HG03439 (cell line): ENCODE results near the gene HDAC11.
"Not testable (repeated sequence)": the region's sequence is repeated elsewhere in the genome, so short reads cannot be mapped to it uniquely, and the experiment has no call there.

Source experiments
- ATAC-seq: cut with Tn5 transposase; IDR thresholded peaks from one replicate; pipeline ENCODE4 v1.9.1; 2021; ENCODE audit warnings: mild to moderate bottlenecking, moderate library complexity; ENCODE audit not compliant: unreplicated experiment

Gene HDAC11

DNA sequence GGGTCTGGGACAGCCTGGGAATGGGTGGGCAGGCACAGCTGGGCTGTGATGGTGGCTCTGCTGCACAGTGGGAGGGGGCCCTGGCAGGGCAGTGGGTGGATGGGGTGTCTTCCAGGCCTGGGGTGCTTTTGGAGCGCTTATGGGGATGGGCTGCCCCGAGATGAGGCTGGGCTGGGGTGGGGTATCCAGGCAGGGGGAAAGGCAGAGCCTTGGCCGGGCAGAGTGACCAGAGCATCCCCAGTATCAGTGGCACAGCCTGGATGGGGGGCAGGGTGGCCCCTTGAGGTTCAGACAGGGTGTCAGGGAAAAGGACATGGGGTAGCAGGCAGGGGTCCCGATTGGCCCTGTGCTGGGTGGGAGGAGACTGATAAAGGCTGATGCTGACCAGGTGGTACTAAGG, 26.6 kb downstream of the HDAC11 start:
- no peak for ATAC-seq

DNA sequence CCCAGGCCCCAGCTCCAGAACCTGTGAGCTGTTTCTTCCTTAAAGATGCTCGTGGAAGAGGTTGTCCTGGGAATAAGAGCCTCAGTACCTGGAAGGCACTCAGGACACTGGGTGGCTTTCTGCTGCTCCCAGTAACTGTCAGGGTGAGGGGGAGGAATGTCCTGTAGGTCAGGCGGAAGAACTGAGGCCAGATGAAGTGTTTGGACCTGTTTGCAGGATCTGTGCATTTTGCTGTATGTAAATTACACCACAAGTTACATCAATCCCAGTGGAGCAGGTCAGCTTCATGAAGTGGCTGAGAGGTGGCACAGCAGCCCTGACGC, 27.1 kb downstream of the HDAC11 start:
- no peak for ATAC-seq

DNA sequence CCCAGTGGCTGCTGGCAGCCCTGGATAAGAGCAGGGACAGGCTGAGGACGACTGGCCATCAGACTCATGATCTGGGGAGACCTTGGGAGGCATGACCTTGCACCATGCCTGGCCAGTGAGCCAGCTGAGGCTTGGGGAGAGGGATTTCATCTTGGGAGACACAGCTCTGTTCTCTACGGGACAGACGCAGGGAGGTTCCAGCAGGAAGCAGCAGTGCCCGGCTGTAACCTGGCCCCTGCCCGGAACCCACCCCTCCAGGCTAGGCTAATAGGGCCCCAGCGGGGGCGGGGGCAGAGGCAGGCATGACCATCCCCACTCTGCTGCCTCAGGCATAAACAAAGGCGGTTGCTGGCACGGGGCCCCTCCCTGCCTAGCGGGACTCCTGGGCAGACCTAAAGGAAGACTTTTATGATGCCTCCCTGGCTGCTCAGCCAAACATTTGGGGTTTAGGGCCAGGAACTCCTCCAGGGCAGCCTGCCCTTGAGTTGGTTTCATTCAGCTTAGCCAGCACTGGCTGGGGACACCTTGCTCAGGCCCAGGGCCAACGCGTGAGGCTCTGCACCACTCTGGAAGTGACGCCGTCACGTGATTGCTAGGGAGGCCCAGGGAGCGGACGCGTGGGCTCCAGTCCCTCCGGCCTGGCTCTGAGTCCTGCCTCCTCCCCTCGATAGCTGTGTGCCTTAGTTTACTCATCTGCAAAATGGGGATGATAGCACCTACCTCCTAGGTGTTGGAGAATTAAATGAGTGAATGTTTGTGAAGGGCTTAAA, 27.6 kb downstream of the HDAC11 start:
- no peak for ATAC-seq

DNA sequence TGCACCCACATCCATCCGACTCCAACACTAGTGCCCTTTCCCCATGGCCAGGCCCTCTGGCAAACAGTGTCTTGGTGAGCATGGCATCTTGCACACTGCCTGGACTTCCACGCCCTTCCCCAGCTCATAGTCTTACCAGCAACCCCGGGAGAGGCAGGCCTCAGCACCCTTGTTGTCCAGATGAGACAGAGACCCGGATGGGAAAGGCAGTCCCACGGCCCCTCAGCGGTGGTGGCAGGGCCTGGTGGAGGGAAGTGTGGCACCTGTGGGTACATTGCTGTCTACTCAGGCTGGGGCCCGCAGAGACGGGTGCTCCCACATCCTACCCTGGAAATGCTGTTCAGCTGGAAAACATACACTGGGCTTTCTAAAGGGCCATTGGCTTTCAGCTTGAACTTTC, 28.4 kb downstream of the HDAC11 start:
- ATAC-seq = no peak

DNA sequence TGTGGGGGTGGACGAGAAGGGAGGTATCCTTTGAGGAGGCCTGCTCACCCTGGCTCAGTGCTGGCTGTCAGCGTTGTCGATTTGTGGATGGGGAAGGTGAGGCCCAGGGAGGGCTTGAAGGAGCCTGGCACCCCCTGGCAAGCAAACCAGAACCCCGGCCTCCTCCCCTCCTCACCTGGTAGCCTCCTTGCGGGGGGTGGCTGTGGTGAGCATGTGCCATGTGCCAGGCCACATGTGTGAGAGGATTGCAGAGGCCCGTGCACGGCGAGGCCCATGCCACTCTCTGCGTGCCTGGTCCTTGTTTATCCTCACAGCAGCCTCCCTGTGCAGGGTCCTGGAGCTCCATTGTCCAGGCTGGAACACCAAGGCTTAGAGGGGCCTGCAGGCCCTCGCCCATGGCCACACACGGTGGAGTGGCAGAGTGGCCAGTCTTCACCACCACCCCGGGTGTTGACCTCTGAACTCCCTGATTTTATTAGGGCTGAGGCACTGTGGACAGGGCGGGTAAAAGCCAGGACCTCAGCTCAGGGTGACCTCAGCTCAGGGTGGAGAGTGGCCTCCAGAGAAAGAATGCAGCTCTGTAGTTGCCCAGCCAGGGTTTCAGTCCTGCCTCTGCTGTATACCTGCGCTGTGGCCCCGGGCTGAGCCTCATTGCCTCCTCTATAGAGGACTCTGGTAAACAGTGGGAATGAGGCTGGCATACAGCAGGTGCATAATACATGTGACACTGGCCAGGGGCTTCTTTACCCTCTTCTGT, 29.1 kb downstream of the HDAC11 start:
- no peak for ATAC-seq

DNA sequence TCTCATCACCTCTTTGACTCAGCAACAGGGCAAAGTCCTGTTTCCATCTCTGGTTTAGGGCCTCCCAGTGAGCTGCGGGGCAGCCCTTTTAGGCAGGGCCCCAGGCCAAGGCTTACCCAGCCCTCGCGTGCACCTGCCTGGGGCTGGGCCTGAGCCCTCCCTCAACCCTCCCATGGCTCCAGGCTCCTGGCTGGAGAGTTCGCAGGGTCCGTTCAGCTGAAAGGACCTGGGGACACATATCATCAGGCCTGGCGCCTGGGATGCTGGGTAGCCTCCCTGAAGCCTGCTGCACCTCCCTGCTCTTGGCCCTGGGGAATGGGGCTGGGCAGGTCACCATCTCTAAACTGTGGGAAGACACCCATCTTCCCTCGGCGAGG, 29.7 kb downstream of the HDAC11 start:
- ATAC-seq = no peak

DNA sequence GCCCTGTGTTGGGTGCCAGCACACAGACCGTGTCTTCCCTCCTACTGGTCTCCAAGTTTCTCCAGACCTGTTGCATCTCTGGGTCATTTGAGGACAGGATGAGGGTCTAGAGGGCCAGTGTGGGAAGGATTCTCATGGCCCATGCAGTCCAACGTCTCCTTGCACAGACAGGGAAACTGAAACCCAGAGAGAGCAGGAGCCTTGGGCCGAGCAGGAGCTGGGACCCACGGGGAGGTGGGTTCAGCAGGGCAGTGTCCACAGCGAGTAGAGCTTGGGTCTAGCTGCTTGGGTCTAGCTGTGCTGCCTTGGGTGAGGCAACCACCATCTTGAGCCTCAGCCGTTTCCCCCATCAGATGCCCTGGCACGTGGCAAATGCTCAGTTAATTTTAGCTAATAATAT, 32.3 kb downstream of the HDAC11 start:
- no peak for ATAC-seq

DNA sequence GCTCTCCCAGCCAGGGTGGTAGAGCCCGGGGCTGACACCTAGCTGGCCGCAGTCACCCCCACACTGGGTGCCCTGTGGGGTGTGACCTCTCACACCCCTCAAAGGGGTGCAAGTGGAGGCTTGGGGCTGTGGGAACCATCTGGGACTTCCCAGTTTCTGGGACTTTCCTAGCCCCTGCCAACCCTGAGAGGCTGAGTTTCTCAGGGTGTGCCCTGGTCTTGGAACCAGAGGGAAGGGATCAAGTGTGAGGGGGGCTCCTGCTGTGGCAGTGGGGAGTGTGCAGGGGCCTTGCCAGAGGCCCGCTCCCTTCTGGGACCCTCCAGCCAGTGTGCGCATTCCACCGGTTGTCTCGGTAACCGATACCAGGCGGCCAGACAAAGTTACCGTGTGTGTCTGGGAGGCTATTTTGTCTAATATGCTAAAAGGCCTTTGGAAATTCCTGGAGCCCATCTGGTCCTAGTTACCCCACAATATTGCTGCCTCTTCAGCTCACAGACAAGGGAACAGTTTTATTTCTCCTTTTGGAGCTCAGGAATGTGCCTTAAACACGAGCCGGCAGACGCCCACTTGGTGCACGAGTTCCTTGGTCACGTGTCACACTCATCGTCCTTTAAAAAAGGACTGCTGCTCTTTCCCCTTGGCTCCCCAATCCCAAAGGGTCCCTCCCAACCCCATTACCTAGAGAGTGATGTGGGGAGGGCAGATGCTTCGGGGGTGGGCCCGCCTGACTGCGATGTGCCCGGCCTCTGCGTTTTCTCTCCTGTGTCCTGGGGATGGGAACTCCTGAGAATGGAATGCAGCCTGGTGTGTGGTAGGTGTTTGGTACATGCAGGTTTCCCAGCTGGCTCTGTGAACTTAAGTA, 33.2 kb downstream of the HDAC11 start:
- ATAC-seq = no peak

DNA sequence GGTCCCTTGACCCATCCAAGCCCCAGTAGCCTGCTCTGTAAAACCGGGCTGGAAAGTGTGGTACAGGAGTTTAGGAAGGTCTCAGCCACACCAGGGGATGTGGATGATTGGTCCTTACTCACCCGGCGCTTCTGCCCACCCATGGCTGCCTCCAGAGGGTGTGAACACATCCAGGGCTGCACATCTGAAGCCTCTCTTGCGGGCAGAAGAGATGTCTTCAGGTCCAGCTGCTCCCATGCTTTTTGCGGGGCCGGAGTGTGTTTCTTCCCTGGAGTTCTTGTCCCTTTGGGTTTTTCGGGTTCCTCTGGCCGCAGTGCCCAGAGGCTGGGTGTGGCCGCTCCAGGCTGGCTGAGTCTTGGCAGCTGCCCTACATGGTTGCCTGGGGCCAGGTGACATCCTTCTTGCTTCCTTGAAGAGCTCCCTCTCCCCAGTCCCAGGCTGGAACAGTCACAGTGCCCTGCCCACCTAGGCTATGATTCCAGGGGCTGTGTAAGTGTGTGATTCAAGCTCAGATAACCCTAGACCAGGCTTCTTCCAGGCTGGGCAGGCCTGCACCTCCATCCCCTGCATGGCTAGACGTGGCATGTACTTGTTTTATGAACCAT, 33.9 kb downstream of the HDAC11 start:
- no peak for ATAC-seq

DNA sequence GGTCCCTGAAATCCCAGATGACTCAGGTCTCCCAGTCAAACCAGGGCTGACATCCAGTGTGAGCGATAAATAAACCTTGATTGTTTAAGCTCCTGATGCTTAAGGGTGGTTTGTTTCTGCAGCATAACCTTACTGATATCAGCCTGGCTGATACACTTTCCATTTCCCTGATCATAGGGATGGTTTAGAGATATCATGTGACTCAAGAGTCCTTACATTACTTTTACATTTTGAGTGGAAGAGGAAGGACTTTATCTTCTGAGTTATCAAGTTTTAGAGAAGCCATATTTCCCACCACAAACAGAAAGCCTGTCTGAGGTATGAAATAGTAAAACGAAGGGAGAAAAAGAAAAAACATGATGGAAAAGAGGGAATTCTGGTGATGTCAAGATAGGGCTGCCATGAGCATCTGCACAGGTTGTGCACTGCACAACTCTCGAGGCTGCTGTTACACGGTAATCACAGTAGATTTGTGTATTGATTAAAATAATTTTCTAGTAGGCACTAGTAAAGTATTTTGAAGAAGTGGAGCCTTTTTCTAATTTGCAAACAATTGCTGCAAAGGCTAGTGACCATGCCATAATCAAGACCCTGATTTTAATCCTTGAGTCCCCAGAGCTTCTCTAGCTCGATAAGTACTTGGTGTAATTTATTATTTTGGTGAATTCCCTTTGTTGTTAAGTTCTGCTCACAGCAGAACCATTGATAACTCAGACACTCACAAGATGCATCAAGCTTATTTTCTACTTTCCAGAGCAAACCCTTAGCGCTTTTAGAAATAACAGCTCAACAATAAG, 34.7 kb downstream of the HDAC11 start:
- ATAC-seq = no peak

DNA sequence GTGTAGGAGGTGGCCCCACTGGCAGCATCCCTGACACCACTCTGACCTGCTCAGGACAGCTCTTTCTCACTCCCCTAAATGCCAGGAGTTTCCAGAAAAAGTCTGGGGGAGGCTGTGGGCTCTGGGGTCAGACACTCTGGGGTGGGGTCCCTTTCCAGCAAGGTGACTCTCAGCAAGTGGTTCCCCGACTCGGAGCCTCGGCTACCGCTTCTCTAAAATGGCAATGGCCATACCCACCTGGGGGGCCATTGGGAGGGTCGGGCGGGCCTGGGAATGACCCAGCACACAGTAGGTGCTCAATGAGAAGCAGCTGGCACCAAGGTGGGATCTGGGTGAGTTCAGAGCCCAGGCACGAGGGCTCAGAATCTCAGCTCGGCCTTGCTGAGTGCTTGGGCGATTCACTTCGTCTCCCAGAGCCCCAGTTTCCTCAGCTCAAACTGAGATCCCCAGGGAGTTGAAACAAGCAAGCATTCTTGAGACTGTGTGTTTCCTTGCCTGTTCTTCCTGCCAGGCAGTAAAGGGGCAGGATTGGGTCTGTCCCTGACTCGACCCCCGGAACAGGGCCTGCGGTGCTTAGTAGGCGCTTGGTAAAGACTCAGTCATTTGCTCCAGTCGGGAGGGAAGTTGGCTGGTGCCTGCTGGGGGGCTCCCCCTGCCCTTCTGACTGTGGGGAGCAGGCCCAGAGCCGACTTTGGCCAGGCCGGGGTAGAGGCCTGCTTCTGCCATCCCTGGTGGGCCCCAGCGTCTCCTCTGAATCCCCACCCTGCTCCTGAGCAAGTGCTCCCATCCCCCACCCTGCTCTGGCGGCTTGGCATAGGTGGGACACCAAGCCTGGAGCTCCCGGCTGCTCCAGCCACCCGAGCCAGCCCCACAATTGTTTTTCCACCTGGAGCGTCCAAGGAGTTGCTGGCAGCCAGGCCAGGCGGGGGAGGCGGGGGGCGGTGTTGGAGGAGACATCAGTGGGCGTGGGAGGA, 36.0 kb downstream of the HDAC11 start:
- no peak for ATAC-seq

DNA sequence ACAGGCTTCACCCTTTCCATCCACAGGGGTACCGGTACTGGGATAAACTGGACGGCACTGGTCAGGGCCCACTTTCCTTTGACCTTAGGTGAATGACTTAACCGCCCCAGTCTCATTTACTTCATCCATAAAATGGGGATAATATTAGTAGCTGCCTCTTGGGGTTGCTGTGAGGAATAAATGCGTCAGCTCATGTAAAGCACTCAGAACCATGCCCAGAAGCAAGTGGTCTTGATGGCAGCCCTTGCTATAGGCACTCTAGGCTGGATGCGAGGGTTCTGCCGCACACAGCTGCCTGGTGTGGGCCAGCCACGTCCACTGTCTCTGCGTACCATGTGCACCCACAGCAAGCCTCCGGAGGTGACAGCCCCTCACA, 36.6 kb downstream of the HDAC11 start:
- no peak for ATAC-seq

DNA sequence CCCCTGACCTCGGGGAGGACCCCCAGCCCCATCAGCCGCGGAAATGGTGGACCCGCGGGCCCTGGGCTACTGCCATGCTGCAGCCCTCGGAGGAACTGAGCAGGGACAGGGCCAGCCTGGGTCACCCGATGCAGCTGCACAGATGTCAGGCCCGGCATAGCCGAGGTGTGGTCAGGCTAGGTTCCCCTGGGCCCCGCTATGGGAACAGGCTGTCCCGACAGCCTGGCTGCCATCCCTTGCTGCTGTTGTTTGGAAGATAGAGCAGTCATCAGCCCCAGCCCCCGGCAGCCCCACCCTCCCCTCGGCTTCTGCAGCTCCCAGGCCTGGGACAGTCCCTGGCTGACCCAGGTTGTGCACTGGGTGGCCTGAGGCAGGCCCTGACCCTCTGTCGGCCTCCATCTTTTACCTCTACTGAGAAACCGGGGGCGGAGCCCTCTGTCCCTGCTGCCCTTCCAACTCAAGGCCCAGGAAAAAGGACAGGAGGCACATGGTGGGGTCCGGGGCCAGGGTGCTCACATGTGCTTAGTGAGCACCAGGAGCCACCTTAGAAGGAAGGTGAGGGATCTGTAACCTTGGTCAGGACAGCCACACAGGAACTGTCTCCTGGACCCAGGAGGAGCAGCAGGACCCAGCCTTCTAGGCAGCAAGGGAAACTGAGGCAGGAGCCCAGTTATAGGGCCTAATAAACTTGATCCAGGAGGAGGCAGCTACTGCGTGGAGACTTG, 37.3 kb downstream of the HDAC11 start:
- no peak for ATAC-seq

DNA sequence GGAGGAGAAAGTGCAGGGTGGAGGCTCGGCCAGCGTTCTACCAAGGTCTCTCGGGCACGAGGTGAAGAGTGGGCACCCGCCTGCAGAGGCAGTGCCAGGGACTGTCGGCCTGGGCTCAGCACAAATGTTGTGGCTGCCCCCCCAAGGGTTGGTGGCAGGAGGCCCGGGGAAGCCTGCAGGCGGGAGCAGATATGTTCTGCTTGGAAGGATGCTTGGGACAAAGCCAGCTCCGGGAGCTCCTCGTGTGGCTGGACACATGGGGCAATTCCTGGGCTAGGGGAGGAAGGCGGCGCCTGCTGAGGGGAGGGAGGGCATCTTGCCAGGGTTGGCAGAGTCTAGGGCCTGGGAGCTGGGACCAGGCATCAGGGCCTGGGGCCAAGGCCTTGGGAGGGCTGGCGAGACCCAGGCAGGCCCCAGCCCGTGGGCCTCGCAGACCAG, 38.4 kb downstream of the HDAC11 start:
- no peak for ATAC-seq

DNA sequence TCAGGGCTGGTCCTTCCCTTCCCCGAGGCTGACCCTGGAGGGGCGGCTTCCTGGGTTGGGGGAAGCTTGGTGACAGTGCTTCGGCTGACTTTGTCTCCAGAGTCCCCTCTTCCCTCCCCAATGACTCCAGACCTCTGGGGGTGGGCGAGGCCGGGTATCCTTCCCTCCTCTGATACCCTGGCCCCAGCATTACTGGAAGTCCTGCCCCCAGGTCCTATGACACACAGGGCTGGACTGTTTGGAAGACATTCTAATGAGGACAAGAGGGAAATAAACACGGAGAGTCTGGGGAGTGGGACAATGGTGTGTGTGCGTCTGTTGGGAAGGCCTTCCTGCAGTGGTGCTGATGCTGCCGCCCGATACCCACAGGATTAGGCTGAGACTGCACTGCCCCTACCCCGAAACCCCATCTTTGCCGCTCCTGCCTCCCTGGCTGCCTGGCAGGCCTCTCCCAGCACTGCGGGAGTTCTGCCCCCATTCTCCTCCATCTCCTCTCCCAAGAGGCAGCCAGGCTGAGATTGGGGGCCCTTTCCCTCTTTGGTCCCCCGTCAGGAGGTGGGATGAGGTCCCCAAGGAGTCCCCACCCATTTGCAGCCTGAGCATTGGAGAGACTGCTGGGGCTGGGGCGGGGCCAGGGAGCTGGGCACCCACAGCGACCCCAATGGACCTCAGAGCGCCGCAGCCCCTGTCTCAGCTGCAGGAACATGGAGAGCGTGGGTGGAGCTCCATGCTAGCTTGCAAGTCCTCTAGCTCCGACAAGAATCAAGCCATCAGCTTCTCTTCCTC, 39.1 kb downstream of the HDAC11 start:
- ATAC-seq = no peak

DNA sequence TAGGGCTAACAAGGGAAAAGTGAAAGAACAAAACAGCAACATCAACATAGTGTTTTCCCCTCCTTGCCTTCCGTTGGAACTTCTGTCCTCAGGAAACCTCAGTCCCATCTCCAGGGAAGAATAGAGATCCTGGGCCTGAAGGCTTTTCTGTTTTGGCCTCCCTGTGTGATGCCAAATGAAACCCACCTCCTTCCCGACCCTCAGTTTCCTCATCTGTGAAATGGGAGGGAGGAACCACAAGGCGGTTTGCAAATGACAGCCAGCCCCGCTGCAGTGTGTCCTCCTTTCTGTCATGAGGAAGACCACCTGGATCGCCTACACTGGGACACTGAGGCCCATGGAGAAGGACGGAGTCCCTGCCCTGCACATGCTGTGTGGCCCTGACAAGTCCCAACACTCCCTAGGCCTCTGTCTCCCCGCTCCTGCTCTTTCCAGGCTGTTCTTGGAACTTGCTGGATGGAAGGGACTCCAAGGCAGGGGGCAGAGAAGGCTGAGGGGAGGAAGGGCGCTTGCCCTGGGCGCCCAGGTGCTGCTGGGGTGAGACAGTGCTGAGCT, 40.3 kb downstream of the HDAC11 start:
- ATAC-seq = no peak

DNA sequence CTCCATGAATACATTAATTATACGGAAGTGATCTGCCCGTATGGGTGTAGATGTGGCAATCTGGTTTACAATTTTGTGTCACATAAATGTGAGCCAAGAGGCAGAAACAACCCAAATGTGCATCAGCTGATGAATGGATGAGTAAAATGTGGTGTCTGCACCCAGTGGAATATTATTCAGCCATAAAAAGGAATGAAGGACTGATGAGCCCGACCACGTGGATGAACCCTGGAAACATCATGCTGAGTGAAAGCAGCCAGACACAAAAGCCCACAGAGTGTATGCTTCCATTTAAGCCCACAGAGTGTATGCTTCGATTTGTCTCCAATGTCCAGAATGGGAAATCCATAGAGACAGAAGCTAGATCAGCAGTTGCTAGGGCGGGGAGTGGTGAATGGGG, 41.2 kb downstream of the HDAC11 start:
- no peak for ATAC-seq

DNA sequence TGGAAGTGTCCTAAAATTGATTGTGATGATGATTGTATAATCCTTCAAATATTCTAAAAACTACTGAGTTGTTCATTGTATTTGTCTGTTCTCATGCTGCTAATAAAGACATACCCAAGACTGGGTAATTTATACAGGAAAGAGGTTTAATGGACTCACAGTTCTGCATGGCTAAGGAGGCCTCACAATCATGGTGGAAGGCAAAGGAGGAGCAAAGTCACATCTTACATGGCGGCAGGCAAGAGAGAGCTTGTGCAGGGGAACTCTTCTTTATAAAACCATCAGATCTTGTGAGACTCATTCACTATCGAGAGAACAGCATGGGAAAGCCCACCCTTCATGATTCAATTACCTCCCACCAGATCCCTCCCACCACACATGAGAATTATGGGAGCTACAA, 41.6 kb downstream of the HDAC11 start:
- ATAC-seq = not testable (repeated sequence)
